Glutamatergic neuron (in vitro differentiated cells): ENCODE measurements around the gene TMEM53. TPM values are rescaled to one million over a fixed set of nuclear protein-coding genes. Genes with fewer than 3 reads are reported as not detected.

Experiments used
- DNase-seq: peaks from one replicate; pipeline ENCODE4 v3.0.0; 2022
- H3K27ac Mint-ChIP-seq: one replicate; pipeline ENCODE4 v1.8.0; 2020; ENCODE audit warnings: mild to moderate bottlenecking, mixed read lengths, inconsistent platforms; ENCODE audit not compliant: unreplicated experiment
- H3K27me3 Mint-ChIP-seq: one replicate; pipeline ENCODE4 v1.8.0; 2020; ENCODE audit warnings: mild to moderate bottlenecking, moderate library complexity, mixed read lengths, inconsistent platforms; ENCODE audit not compliant: unreplicated experiment
- H3K36me3 Mint-ChIP-seq: one replicate; pipeline ENCODE4 v1.8.0; 2020; ENCODE audit warnings: mild to moderate bottlenecking, mixed read lengths, inconsistent platforms; ENCODE audit not compliant: unreplicated experiment
- H3K4me1 Mint-ChIP-seq: one replicate; pipeline ENCODE4 v1.8.0; 2020; ENCODE audit warnings: mild to moderate bottlenecking, low read depth, mixed read lengths, inconsistent platforms; ENCODE audit not compliant: unreplicated experiment
- H3K4me3 Mint-ChIP-seq: one replicate; pipeline ENCODE4 v1.8.0; 2020; ENCODE audit warnings: mild to moderate bottlenecking, mixed read lengths, inconsistent platforms; ENCODE audit not compliant: unreplicated experiment
- H3K9me3 Mint-ChIP-seq: one replicate; pipeline ENCODE4 v1.8.0; 2020; ENCODE audit warnings: mild to moderate bottlenecking, moderate library complexity, mixed read lengths, inconsistent platforms; ENCODE audit not compliant: unreplicated experiment
- CTCF ChIP-seq: fragments of 200-600 bp; sonication (generic); IDR thresholded peaks from one replicate; pipeline ENCODE4 v1.5.0; 2021; ENCODE audit not compliant: partially characterized antibody, unreplicated experiment
- total RNA-seq: library from RNA; stranded (reverse); fragmentation: NEBNext Ultra II Directional; extraction: Animal tissue kit (Norgen Biotek cat#: 25700); gene quantifications from one replicate; pipeline ENCODE4 v1.2.1, GENCODE V29; 2021; ENCODE audit not compliant: unreplicated experiment

TMEM53 gene
- total RNA-seq, 1 donor from 2014 or later: 10.1 TPM

GRCh38 chr1:44664730-44665370 is 9.4 kb downstream of the TMEM53 start:
- H3K27me3 Mint-ChIP-seq: peaks cover 2% of the 10 kb centered on the region
- H3K4me1 Mint-ChIP-seq: peaks cover 1% of the 10 kb centered on the region
- DNase-seq: no peak
- no peak overlapping the region for H3K27ac Mint-ChIP-seq
- H3K36me3 Mint-ChIP-seq: no peaks in the 10 kb centered on the region
- H3K9me3 Mint-ChIP-seq: peaks cover 3% of the 10 kb centered on the region
- no peak for TF ChIP-seq CTCF
- no peak overlapping the region for H3K4me3 Mint-ChIP-seq

- peaks cover 3% of the 10 kb centered on the region for H3K9me3 Mint-ChIP-seq
- H3K36me3 Mint-ChIP-seq: no peaks in the 10 kb centered on the region
- peaks cover 1% of the 10 kb centered on the region for H3K4me1 Mint-ChIP-seq
- H3K27me3 Mint-ChIP-seq: peaks cover 2% of the 10 kb centered on the region
- H3K27ac Mint-ChIP-seq: no peak overlapping the region
- no peak for TF ChIP-seq CTCF
- DNase-seq: no peak
- H3K4me3 Mint-ChIP-seq: no peak overlapping the region
Observed at GRCh38 chr1:44663417-44663816, 10.9 kb downstream of the TMEM53 start.

- Mint-ChIP-seq H3K4me3 (no peak overlapping the region), H3K27me3 (peaks cover 2% of the 10 kb centered on the region), H3K27ac (no peak overlapping the region), H3K9me3 (peaks cover 3% of the 10 kb centered on the region), H3K4me1 (peaks cover 1% of the 10 kb centered on the region), H3K36me3 (no peaks in the 10 kb centered on the region)
- no peak for DNase-seq
- no peak for TF ChIP-seq CTCF
Observed at GRCh38 chr1:44662683-44663030, 11.6 kb downstream of the TMEM53 start.

GRCh38 chr1:44661781-44662682 is 12.2 kb downstream of the TMEM53 start:
- no peak for TF ChIP-seq CTCF
- H3K27me3 Mint-ChIP-seq: peaks cover 2% of the 10 kb centered on the region
- no peak for DNase-seq

GRCh38 chr1:44660176-44660575 is 14.1 kb downstream of the TMEM53 start:
- TF ChIP-seq CTCF: no peak
- Mint-ChIP-seq H3K4me1 (peaks cover 1% of the 10 kb centered on the region), H3K27ac (no peak overlapping the region), H3K4me3 (no peak overlapping the region), H3K36me3 (no peaks in the 10 kb centered on the region), H3K9me3 (peaks cover 1% of the 10 kb centered on the region), H3K27me3 (peaks cover 2% of the 10 kb centered on the region)
- no peak for DNase-seq

More at GRCh38 chr1:44661781-44662682, 12.2 kb downstream of the TMEM53 start:
- Mint-ChIP-seq H3K9me3 (peaks cover 1% of the 10 kb centered on the region), H3K4me3 (no peak overlapping the region), H3K27ac (no peak overlapping the region), H3K4me1 (peaks cover 1% of the 10 kb centered on the region), H3K36me3 (no peaks in the 10 kb centered on the region)
